Adipocyte (in vitro differentiated cells): ENCODE data around the gene PPY.

ENCODE experiments used
- DNase-seq: peaks from one replicate; pipeline ENCODE4 v3.0.0-alpha.2; 2015; ENCODE audit warnings: low read depth
- H3K27me3 ChIP-seq: replicated peaks from 2 replicates; pipeline ENCODE4 v1.7.0; 2013; ENCODE audit warnings: mild to moderate bottlenecking, low read length, moderate library complexity; ENCODE audit not compliant: control insufficient read depth, insufficient read depth
- H3K36me3 ChIP-seq: 2 replicates; pipeline ENCODE4 v1.7.0; 2013; ENCODE audit warnings: low read length, mild to moderate bottlenecking, moderate library complexity; ENCODE audit not compliant: control insufficient read depth, insufficient read depth, severe bottlenecking
- H3K4me1 ChIP-seq: 2 replicates; pipeline ENCODE4 v1.7.0; 2013; ENCODE audit warnings: mild to moderate bottlenecking, low read length, moderate library complexity; ENCODE audit not compliant: control insufficient read depth, insufficient read depth
- H3K4me3 ChIP-seq: 2 replicates; pipeline ENCODE4 v1.7.0; 2013; ENCODE audit warnings: mild to moderate bottlenecking, low read length, moderate library complexity
- H3K9ac ChIP-seq: 2 replicates; pipeline ENCODE4 v1.7.0; 2013; ENCODE audit warnings: mild to moderate bottlenecking, low read length, moderate library complexity
- H3K9me3 ChIP-seq: 2 replicates; pipeline ENCODE4 v1.7.0; 2013; ENCODE audit warnings: mild to moderate bottlenecking, low read length, moderate library complexity; ENCODE audit not compliant: control insufficient read depth

The PPY gene

DNA sequence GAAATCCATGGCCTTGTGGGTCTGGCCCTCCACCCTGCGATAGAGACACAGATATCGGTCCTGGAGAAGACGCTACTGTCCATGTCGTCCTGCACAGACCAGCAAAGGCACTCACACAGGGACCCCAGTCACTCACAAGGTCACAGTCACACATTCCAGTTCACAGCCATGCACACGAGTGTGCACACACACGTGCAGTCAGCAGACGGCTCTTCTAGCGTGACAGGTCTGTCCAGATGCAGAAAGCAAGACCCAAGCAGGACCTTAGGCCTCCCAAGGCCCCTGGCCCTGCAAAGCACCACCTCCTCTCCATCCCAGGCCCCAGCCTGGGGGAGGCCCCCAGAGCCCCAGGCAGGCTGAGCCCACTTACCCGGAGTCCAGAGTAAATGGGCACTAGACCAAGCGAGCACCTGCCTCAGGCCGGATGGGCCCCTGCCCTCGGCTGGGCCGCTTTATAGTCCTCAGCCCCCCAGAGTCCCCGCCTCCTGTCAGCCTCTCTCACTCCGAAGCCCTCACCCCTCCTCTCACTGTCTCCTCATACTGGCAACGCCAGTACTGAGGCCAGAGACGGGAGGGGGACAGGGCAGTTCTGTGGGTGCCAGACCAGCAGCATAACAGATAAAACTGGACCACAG lies at the start of gene PPY:
Gene PPY, minus strand, starts transcription at position 426 of the 635 bp plus-strand sequence. CDS start 822 bp downstream, outside the sequence.
- no peak within 1 kb of the TSS for H3K4me3 ChIP-seq
- no peak for DNase-seq
- H3K4me1 ChIP-seq, result no peaks in the 10 kb centered on the region
- no peak within 1 kb of the TSS for H3K9ac ChIP-seq
- H3K36me3 ChIP-seq, result no peaks in the 10 kb centered on the region
- no peaks in the 10 kb centered on the region for H3K9me3 ChIP-seq
- H3K27me3 ChIP-seq, result no peaks in the 10 kb centered on the region

DNA sequence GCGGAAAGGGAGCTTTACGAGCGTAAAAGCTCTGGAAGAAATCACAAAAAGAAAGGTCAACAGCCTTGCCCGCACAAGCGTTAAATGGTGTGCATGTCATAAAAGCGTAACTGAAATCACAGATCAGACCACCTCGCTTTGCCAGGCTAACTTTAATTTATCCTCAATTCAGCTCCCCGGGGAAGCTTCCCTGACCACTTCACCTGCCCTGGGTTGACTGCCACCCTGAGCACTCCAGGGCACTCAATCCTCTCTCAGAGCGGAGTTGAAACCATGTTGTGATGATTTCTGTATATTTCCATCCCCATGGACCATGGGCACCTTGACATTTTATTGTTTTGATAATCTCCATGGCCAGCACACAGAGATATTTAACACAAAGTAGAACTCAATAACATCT lies 46.0 kb upstream of the PPY start:
- no peak for DNase-seq
- no peak overlapping the region for H3K9ac ChIP-seq
- H3K36me3 ChIP-seq, result no peaks in the 10 kb centered on the region
- no peaks in the 10 kb centered on the region for H3K4me1 ChIP-seq
- no peaks in the 10 kb centered on the region for H3K9me3 ChIP-seq
- H3K27me3 ChIP-seq, result peaks cover 23% of the 10 kb centered on the region
- H3K4me3 ChIP-seq, result no peak overlapping the region

DNA sequence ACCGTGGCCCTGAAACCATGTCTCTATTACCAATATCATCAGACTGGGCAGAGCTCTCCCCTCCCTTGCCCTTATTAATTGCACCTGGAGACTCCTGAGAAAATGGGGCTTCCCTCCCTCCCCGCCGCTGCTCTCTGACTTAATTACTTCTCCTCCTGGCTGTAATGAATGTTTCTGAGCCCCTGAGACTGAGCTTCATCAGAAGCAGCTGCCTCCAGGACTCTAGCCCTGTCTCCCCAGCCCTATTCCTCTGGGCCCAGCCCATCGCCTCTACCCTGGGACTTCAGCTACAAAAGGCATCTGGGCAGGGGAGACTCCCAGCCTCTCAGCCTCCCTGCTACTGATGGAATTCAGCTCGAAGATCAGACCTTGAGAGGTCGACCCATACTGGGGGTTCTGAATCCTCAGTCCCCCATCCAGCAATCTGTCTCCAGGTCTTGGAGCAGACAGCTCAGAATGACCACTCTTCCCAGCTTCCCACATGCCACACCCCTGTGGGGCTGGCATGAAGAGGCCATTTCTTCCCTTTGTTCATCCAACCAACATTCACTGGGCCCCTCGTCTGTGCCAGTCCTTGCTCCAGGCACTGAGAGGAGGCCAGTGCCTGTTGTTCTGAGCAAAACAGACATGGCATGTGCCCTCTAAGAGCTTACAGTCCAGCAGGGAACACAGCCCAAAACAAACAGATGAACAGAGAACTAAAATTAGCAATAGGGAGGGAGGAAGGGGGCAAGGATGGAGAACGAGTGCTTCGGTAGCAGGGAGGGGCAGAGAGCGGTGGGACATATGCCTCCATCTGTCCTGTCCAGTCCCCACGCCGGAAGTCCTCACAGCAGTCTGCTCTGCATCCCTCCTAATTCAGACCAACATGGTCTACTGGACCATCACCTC lies 45.1 kb upstream of the PPY start:
- Histone ChIP-seq H3K27me3 (peaks cover 29% of the 10 kb centered on the region), H3K4me3 (no peak overlapping the region), H3K9me3 (no peaks in the 10 kb centered on the region), H3K36me3 (no peaks in the 10 kb centered on the region), H3K9ac (no peak overlapping the region), H3K4me1 (no peaks in the 10 kb centered on the region)
- no peak for DNase-seq

DNA sequence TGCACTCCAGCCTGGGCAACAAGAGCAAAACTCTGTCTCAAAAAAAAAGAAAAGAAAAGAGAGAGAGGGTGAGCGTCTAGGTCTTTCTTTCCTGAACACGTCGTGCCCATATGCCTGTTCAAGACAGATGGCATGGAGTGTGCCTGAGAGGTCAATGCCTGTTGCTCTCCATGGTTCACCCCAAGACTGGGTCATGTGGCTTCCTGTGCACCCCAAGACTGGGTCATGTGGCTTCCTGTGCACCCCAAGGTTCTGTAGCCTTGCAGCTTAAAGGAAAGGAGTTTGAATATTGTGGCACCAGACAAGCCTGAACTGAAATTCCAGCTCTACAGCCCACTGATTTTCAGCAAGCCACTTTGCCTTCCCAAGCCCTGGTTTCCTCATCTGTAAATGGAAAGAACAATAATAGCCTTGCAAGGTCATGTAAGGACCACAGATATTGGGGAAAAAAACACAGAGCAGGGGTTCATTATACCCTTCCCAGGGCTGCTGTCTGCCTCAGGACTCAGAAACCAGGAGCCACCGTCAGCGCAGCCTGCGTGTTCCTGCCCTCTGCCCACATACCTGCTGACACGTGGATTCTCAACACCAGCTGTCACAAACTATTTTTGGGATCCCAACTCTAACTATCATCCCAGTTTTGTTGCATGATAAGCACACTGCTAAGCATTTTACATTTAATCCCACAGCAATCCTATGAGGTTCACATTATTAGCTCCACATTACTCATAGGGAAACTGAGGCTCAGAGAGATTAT lies 44.1 kb upstream of the PPY start:
- peaks cover 31% of the 10 kb centered on the region for H3K27me3 ChIP-seq
- no peak for DNase-seq
- no peaks in the 10 kb centered on the region for H3K4me1 ChIP-seq
- no peak overlapping the region for H3K9ac ChIP-seq
- H3K36me3 ChIP-seq, result no peaks in the 10 kb centered on the region
- H3K9me3 ChIP-seq, result no peaks in the 10 kb centered on the region
- no peak overlapping the region for H3K4me3 ChIP-seq

DNA sequence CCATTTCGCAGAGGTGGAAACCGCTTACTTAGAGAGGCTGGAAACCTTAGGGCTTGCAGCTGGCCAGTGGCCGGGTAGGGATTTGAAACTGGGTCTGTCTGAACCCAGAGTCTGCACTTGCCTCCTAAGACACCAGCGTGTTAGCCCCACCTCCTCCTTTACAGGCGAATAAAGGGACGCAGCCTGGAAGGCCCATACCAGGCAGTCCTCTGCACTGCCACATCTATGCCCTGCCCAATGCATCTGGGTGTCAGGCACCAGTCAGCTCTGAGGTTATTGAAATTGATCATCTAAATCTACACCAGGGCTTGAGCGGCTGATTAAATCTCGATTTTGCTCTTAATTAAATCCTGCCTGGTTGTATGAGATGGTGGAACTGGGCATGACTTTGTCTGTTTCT lies 42.2 kb upstream of the PPY start:
- no peak for DNase-seq
- Histone ChIP-seq H3K9me3 (no peaks in the 10 kb centered on the region), H3K36me3 (no peaks in the 10 kb centered on the region), H3K4me1 (no peaks in the 10 kb centered on the region), H3K27me3 (peaks cover 31% of the 10 kb centered on the region), H3K9ac (peak overlapping the region; percentile 46), H3K4me3 (no peak overlapping the region)

DNA sequence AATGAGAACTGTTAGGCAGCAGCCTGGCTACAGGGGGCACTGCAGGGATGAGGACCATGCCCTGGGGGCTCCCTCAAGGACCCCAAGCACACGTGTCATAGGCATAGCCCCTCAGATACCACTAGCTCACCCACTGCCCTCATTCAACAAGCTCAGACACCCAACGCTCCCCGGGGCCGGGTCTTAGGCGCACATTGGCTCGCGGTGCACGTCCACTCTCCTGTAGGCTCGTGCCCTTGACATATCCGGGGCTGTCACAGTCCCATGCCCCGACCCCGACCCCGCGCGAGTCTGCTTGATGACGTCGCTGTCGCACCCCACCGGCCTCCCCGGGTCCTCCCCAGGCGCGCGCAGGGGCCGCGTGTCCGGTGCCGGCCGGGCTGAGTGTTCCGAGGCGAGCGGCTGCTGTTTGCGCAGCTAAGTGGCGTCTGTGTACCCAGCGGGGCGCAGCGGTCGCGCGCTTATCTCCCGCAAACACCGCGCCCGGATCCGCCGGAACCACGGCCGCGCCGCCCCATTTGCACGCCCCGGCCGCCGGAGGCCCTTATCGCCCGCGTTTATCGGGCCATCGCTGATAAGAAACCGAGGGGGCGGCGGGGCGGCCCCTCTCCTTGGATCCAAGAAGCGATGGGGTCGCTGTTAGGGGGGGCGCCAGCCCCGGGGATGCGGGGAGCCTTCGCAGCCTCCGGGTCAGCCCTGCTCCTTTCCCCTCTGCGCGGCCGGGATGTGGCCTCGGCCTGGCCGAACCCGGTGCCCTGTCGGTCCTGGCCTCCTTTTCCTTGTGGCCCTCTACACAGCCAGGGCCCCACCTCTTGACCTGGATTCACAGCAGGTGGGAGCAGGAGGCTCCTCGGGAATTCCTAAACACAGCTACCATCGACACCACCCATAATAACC lies 41.5 kb upstream of the PPY start:
- no peak for DNase-seq
- Histone ChIP-seq H3K9ac (peak overlapping the region; percentile 46), H3K9me3 (no peaks in the 10 kb centered on the region), H3K27me3 (peaks cover 31% of the 10 kb centered on the region), H3K4me1 (no peaks in the 10 kb centered on the region), H3K36me3 (no peaks in the 10 kb centered on the region), H3K4me3 (peak overlapping the region; percentile 73)

- no peak overlapping the region for H3K4me3 ChIP-seq
These were observed 40.9 kb upstream of the PPY start for GRCh38 chr17:43983196-43983514.

GRCh38 chr17:43982171-43982570 lies 39.9 kb upstream of the PPY start:
- Histone ChIP-seq H3K4me1 (no peaks in the 10 kb centered on the region), H3K9me3 (no peaks in the 10 kb centered on the region), H3K4me3 (no peak overlapping the region), H3K9ac (no peak overlapping the region), H3K36me3 (no peaks in the 10 kb centered on the region), H3K27me3 (peaks cover 28% of the 10 kb centered on the region)
- DNase-seq, result no peak

More at GRCh38 chr17:43983196-43983514, 40.9 kb upstream of the PPY start:
- Histone ChIP-seq H3K4me1 (no peaks in the 10 kb centered on the region), H3K9me3 (no peaks in the 10 kb centered on the region), H3K27me3 (peaks cover 31% of the 10 kb centered on the region), H3K9ac (no peak overlapping the region), H3K36me3 (no peaks in the 10 kb centered on the region)
- DNase-seq, result no peak

GRCh38 chr17:43979671-43980070 lies 37.4 kb upstream of the PPY start:
- DNase-seq, result no peak
- no peaks in the 10 kb centered on the region for H3K36me3 ChIP-seq
- H3K27me3 ChIP-seq, result peaks cover 27% of the 10 kb centered on the region
- no peak overlapping the region for H3K4me3 ChIP-seq
- H3K9ac ChIP-seq, result no peak overlapping the region
- H3K9me3 ChIP-seq, result no peaks in the 10 kb centered on the region
- H3K4me1 ChIP-seq, result peaks cover 5% of the 10 kb centered on the region

DNA sequence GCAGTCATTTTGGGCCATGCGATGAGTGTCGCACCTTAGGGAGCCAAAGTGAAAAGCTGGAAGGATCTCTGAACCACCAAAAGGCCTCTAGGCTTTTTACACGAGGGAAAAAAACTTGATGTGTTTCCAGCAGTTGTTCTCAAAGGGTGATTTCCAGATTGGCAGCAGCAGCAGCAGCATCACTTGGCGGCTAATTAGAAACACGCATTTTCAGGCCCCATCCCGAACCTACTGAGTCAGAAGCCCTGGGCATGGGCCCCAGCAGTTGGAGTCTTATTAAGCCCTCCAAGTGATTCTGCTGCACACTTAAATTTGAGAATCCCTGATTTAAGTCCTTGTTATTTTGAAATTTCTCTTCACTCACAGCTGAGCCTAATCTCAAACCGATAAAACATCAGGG lies 36.7 kb upstream of the PPY start:
- Histone ChIP-seq H3K36me3 (no peaks in the 10 kb centered on the region), H3K9me3 (no peaks in the 10 kb centered on the region), H3K4me3 (no peak overlapping the region), H3K9ac (no peak overlapping the region), H3K4me1 (peaks cover 9% of the 10 kb centered on the region), H3K27me3 (peaks cover 34% of the 10 kb centered on the region)
- no peak for DNase-seq
